HG03159 (cell line): Measurements from ENCODE around the gene APBA1.
"Not testable (repeated sequence)": the region's sequence is repeated elsewhere in the genome, so short reads cannot be mapped to it uniquely, and the experiment has no call there.

ENCODE experiments used
- ATAC-seq: cut with Tn5 transposase; IDR thresholded peaks from one replicate; pipeline ENCODE4 v1.9.1; 2021; ENCODE audit warnings: mild to moderate bottlenecking, moderate library complexity; ENCODE audit not compliant: unreplicated experiment

Gene APBA1

GRCh38 chr9:69609156-69609555 lies 63.0 kb downstream of the APBA1 start:
- no peak for ATAC-seq

GRCh38 chr9:69606089-69606488 lies 66.1 kb downstream of the APBA1 start:
- ATAC-seq, result no peak

- ATAC-seq, result no peak
Measured at GRCh38 chr9:69605406-69605805, 66.8 kb downstream of the APBA1 start.

- no peak for ATAC-seq
Measured at GRCh38 chr9:69604568-69605219, 67.5 kb downstream of the APBA1 start.

- ATAC-seq, result no peak
Measured at GRCh38 chr9:69603656-69604055, 68.5 kb downstream of the APBA1 start.

- no peak for ATAC-seq
Measured at GRCh38 chr9:69602773-69603172, 69.4 kb downstream of the APBA1 start.

- no peak for ATAC-seq
Measured at GRCh38 chr9:69601698-69602097, 70.5 kb downstream of the APBA1 start.

- no peak for ATAC-seq
Measured at GRCh38 chr9:69600314-69601047, 71.7 kb downstream of the APBA1 start.

GRCh38 chr9:69599232-69599971 lies 72.8 kb downstream of the APBA1 start:
- no peak for ATAC-seq

GRCh38 chr9:69596906-69597305 lies 75.3 kb downstream of the APBA1 start:
- not testable (repeated sequence) for ATAC-seq

- ATAC-seq, result no peak
Measured at GRCh38 chr9:69594180-69594579, 78.0 kb downstream of the APBA1 start.

GRCh38 chr9:69593756-69594155 lies 78.4 kb downstream of the APBA1 start:
- no peak for ATAC-seq

- no peak for ATAC-seq
Measured at GRCh38 chr9:69593301-69593700, 78.9 kb downstream of the APBA1 start.

- no peak for ATAC-seq
Measured at GRCh38 chr9:69590266-69590665, 81.9 kb downstream of the APBA1 start.

GRCh38 chr9:69589156-69589555 lies 83.0 kb downstream of the APBA1 start:
- no peak for ATAC-seq

GRCh38 chr9:69585571-69585970 lies 86.6 kb downstream of the APBA1 start:
- ATAC-seq, result no peak

- no peak for ATAC-seq
Measured at GRCh38 chr9:69584759-69585158, 87.4 kb downstream of the APBA1 start.

- no peak for ATAC-seq
Measured at GRCh38 chr9:69583645-69584234, 88.4 kb downstream of the APBA1 start.

GRCh38 chr9:69582544-69583297 lies 89.5 kb downstream of the APBA1 start:
- ATAC-seq, result no peak

GRCh38 chr9:69582018-69582417 lies 90.2 kb downstream of the APBA1 start:
- ATAC-seq, result no peak
